Mesodermal cell (in vitro differentiated cells): ENCODE data around the gene NUP133. TPM values are rescaled to one million over a fixed set of nuclear protein-coding genes. Genes with fewer than 3 reads are reported as not detected.
A peak's percentile ranks its signal among the peaks of the same experiment; 100 is the strongest.

Experiments used
- H3K27ac ChIP-seq: 2 replicates; pipeline ENCODE4 v1.7.0; 2013; ENCODE audit warnings: mild to moderate bottlenecking, low read depth, low read length, moderate library complexity; ENCODE audit not compliant: severe bottlenecking
- H3K36me3 ChIP-seq: 2 replicates; pipeline ENCODE4 v1.7.1; 2013; ENCODE audit warnings: mild to moderate bottlenecking, low read length, moderate library complexity; ENCODE audit not compliant: control insufficient read depth, insufficient read depth
- H3K4me1 ChIP-seq: one replicate; pipeline ENCODE4 v1.7.1; 2013; ENCODE audit warnings: mild to moderate bottlenecking, low read length; ENCODE audit not compliant: insufficient read depth, control insufficient read depth, poor library complexity, severe bottlenecking
- H3K4me3 ChIP-seq: 2 replicates; pipeline ENCODE4 v1.7.0; 2013; ENCODE audit warnings: low read length, control low read depth, mild to moderate bottlenecking; ENCODE audit not compliant: insufficient read depth, poor library complexity, severe bottlenecking; ENCODE audit errors: extremely low read depth
- H3K9me3 ChIP-seq: 2 replicates; pipeline ENCODE4 v1.7.1; 2013; ENCODE audit warnings: mild to moderate bottlenecking, low read length, moderate library complexity; ENCODE audit not compliant: control insufficient read depth
- WGBS, 2 experiments: methylation state at CpG; one replicate each; pipeline ENCODE4 v1.1.5; 2013; ENCODE audit warnings: missing lambda C conversion rate in 2 of 2; ENCODE audit not compliant: insufficient coverage in 2 of 2; 5-methylcytosine and 5-hydroxymethylcytosine counted together
- polyA plus RNA-seq, 2 experiments: library from polyadenylated mRNA; stranded (reverse); fragments of 50-300 nt; gene quantifications; one replicate each; pipeline ENCODE4 v1.2.3, GENCODE V29; 2013

Gene NUP133
- polyA plus RNA-seq (2013, experiment 1 of 2): 40.5 TPM
- polyA plus RNA-seq (2013, experiment 2 of 2): 42.9 TPM

DNA sequence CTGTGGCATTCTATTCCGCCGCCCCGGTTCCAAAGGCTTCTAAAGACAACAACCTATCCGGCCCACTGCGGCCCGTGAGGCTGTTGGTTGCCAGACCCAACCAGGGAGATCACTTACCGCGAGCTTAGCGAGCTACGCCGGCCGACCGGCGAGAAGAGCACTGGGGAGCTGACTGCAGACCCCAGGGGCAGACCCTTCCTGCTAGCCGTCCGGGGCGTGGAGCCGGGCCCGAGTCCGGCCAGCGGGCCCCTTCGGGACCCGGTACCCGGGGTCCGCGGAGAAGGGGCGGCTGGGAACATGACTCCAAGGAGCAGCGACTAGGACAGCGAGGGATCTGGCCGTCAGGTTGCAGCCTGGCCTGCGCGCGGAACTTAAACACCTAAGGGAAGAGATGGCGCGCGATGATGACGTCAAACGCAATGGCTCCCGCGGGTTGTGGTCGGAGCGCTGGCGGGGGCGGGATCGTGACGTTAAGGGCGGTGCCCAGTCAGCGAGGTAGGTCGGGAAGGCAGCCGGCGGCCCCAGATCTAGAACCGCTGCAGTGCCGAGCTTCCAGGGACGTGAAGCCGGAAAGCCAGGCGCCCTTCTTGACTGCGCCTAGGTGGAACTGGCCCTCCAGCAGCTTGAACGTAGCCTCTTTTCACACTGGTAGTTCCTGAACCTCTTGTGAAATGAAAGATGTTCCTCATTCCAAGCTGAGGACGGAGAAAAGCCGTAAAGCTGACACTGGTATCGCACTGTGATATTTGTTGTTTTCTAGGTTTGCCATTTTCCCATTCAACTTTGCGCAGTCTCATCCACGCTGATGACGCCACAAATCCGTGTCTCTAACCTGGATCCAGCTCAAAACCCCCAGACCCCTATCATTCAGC is at the start of gene NUP133:
Gene NUP133, minus strand, starts transcription at position 391 of the 872 bp plus-strand sequence. Its CDS starts 92 bp downstream, at position 299.
- Histone ChIP-seq H3K9me3 (no peaks in the 10 kb centered on the region), H3K27ac (peak within 1 kb of the TSS; percentile 95), H3K4me1 (peaks cover 4% of the 10 kb centered on the region), H3K4me3 (peak within 1 kb of the TSS; percentile 93), H3K36me3 (peaks cover 18% of the 10 kb centered on the region)
- WGBS, 2 experiments: 3 to 4% methylated on average over 60 to 63 of the region's 65 CpGs

DNA sequence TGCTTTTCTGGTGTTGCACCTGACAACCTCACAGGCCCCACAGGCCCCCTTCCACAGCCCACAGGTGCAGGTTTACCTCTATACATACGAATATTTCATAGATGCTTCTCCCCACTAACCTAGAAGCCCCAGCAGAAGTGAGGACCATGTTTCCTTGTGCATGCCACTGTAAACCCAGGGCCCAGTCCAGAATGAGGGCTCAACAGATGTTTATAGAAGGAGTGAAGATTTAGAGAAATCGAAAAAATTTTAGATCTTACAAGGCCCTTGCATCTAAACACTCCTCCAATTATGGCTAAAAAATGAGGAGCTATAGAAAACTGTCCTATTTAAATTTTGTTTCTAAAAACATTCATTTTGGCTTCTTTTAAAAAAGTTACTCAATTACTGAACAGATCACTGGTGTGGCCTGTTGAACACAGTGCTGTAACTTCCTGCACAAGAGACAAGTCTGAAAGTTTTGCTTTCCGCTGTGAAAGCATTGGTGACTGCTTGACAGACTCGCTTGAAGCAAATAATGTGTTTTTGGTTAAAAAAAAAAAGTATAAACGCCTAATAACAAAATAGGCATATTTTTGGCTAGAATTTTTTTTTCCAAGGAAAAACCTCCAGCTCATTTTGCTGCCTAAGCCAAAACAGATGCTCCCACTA is 49.2 kb upstream of the NUP133 start:
- 89% methylated on average over 1 of the region's 5 CpGs; no CpG with 5 or more reads in 1 of the 2 experiments for WGBS, 2 experiments
- Histone ChIP-seq H3K36me3 (peaks cover 9% of the 10 kb centered on the region), H3K9me3 (no peaks in the 10 kb centered on the region), H3K4me1 (peaks cover 17% of the 10 kb centered on the region), H3K27ac (no peak overlapping the region), H3K4me3 (peak overlapping the region; percentile 61)

DNA sequence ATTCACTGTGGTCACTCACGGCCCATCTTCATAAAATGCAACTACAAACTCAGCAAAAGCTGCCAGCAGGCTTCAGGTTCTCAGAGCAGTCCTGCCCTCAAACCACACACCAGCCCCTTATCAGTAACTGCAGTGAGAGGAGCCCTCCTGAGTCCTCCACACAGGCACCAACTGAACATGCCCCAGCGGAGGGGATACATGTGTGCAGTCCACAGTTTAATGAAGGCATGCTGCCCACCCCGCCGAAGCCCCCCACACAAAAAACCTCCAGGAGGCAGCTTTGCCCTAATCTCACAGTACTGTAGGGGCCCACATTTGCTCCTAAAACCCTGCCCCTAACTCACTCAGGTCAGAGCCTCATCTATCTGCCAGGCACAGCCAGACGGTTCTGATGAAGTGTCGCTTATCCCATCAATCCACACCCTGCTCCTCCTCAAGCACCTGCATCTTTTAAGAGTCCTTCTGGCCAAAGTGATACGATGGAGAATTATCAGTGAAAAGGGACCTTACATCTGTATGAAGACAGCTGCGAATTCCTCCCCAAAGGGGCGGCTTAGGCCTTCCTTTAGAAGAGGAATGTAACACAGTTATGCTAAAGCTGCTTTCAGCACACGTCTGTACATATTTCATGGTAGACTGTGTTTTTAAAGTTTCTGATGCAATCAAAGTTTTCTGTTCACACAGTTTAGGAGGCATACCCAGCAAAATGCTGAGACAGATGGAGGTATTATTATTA is 46.9 kb upstream of the NUP133 start:
- no peak overlapping the region for H3K27ac ChIP-seq
- peaks cover 17% of the 10 kb centered on the region for H3K4me1 ChIP-seq
- no peaks in the 10 kb centered on the region for H3K9me3 ChIP-seq
- peaks cover 9% of the 10 kb centered on the region for H3K36me3 ChIP-seq
- no peak overlapping the region for H3K4me3 ChIP-seq
- 80 to 91% methylated on average over 9 to 10 of the region's 10 CpGs for WGBS, 2 experiments

DNA sequence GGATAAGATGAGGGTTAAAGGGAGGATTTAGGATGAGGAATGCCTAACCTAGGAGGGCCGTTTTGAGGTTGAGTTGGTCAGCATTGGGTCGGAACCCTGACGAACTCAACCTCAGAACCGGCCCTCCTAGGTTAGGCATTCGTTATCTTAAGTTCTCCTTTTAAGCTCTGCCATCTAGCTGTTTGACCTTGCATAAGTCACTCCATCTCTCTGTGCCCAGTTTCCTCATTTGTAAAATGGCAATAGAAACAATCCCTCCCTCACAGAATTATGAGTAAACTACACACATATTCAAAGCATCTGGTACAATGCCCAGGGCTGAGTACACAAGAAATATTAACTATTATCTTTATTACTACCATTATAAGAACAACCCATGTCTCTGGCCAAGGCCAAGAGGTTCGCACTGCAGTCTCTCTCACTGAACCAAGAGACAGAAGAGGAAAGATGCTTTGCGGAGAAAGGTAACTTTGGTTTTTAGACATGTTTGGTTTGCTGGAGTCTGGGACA is 45.5 kb upstream of the NUP133 start:
- no peak overlapping the region for H3K27ac ChIP-seq
- H3K4me3 ChIP-seq: no peak overlapping the region
- no peaks in the 10 kb centered on the region for H3K9me3 ChIP-seq
- H3K4me1 ChIP-seq: peaks cover 17% of the 10 kb centered on the region
- WGBS, 2 experiments: 91 to 95% methylated on average over 7 of the region's 7 CpGs
- H3K36me3 ChIP-seq: peaks cover 16% of the 10 kb centered on the region

DNA sequence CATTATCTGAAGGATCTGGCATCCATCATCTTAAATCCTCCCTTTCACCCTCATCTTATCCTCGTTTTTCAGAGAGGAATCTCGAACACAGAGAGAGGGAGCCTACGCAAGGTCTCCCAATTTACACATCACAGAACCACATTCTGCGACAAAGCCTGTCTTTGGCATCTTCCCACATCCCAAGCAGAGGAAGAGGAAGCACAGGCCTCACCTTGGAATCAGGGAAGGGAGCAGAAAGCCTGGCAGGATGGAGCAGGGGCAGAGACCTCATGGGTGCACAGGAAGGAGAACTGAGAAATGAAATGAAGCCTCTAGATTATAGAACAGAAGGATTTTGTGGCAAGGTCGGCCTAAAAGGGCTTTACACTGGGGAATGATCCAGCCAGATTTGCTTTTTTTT is 44.6 kb upstream of the NUP133 start:
- no peaks in the 10 kb centered on the region for H3K9me3 ChIP-seq
- peaks cover 17% of the 10 kb centered on the region for H3K4me1 ChIP-seq
- WGBS, 2 experiments: 83 to 84% methylated on average over 2 to 4 of the region's 5 CpGs
- H3K27ac ChIP-seq: no peak overlapping the region
- H3K4me3 ChIP-seq: no peak overlapping the region
- H3K36me3 ChIP-seq: peaks cover 23% of the 10 kb centered on the region

DNA sequence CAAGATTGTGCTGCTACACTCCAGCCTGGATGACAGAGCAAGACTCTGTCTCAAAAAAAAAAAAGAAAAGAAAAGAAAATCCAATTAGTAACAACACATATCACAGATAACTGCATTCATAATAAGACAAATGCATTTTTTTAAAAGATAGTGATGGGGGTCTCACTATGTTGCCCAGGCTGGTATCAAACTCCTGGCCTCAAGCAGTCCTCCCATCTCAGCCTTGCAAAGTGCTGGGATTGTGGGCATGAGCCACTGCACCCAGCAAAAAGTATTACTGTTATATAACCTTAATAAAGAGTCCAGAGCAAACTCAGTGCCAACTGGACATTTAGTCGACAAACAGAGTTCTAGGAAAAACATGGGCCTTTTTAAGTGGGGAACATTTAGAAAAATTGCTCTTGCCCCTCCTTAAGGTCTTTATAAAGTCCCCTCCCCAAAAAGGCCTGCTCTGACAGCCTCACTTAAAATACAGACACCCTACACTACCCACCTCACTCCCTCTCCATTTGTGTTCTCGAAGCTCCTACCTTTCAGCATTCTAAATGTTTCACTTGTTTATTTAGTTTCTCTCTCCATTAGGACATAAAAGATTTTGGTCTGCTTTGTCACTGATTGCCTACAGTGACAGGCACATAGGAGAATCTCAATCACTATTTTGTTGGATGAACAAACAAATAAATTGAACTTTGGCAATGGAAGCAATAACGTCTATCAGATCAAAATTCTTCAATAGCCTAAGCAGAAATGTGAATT is 42.8 kb upstream of the NUP133 start:
- H3K4me1 ChIP-seq: peaks cover 10% of the 10 kb centered on the region
- H3K4me3 ChIP-seq: no peak overlapping the region
- no peak overlapping the region for H3K27ac ChIP-seq
- no peaks in the 10 kb centered on the region for H3K9me3 ChIP-seq
- 93 to 100% methylated on average over 1 to 3 of the region's 3 CpGs for WGBS, 2 experiments
- H3K36me3 ChIP-seq: peaks cover 37% of the 10 kb centered on the region

DNA sequence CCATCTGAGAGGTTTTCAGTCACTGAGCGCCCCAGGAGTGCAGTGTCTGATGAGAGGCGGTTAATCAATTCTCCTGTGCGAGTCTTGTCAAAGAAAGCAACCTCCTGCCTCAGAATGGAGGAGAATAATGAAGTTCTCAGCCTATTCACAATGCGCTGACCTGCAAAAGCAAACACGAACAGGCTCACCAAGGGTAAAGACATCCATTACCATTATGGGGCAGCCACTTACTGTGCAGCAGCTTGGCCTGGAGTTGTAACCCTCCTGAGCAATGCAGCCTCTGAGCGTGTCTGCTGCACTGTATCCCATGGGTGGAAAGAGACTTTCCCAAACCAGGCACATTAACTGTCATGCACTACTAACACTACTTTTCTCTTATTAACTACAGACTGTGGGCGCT is 39.4 kb upstream of the NUP133 start:
- Histone ChIP-seq H3K36me3 (peaks cover 61% of the 10 kb centered on the region), H3K9me3 (no peaks in the 10 kb centered on the region), H3K4me1 (no peaks in the 10 kb centered on the region), H3K4me3 (no peak overlapping the region), H3K27ac (no peak overlapping the region)
- 88 to 100% methylated on average over 3 of the region's 7 CpGs for WGBS, 2 experiments

DNA sequence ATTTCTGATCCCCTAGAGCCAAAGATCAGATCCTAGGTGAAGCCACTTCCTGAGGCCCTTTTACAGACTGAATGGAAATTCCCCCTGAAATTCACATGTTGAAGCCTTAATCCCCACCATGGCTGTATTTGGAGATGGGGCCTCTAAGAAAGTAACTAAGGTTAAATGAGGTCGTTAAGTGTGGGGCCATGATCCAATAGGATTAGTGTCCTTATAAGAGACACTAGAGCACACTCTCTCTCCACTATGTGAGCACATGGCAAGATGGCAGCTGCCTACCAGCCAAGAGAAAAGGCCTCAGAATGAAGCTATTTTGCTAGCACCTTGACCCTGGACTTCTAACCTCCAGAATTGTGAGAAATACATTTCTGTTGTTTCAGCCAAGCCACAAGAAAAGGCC is 36.4 kb upstream of the NUP133 start:
- no peaks in the 10 kb centered on the region for H3K4me1 ChIP-seq
- no peak overlapping the region for H3K27ac ChIP-seq
- peaks cover 76% of the 10 kb centered on the region for H3K36me3 ChIP-seq
- no peaks in the 10 kb centered on the region for H3K9me3 ChIP-seq
- no CpG with 5 or more reads among the region's 1 CpG for WGBS, 2 experiments
- no peak overlapping the region for H3K4me3 ChIP-seq

DNA sequence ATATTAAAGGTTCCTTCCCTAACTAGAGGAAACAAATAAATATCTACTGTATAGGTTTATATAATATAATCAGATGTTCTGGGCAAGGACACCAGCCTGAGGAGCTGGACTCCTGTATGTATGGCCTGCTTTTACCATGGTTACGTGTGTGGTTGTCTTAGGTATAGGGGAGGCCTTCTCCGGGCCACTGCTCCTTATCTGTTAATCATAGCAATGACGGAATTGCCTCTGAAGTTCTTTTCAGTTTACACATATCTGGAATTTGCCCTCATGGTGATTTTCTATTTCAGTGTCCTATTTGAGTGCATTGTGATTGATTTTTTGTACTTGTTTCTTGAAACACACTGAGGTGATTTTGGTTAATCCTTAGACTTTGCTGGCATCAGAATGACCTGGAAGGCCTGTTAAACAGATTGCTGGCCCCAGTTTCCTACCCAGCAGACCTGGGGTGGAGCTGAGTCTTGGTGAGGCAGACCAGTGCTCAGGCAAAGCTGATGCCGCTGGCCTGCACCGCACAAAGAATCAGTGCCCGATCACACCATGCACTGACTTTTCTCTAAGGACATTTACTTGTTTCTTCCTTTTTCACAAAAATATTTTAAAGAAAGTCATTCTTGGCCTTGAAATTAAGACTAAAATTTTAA is 31.8 kb upstream of the NUP133 start:
- Histone ChIP-seq H3K4me1 (no peaks in the 10 kb centered on the region), H3K4me3 (no peak overlapping the region), H3K27ac (no peak overlapping the region), H3K36me3 (peaks cover 71% of the 10 kb centered on the region), H3K9me3 (no peaks in the 10 kb centered on the region)
- 100% methylated on average over 2 of the region's 6 CpGs; no CpG with 5 or more reads in 1 of the 2 experiments for WGBS, 2 experiments
